HCT116 (cell line): ENCODE results near the gene GLTP.

Experiments
- CBX3 ChIP-seq: IDR thresholded peaks from 2 replicates; pipeline ENCODE4 v1.6.1; 2012; ENCODE audit warnings: low read depth
- CEBPB ChIP-seq: IDR thresholded peaks from 2 replicates; pipeline ENCODE4 v1.6.1; 2012; ENCODE audit warnings: low read depth
- EGR1 ChIP-seq: IDR thresholded peaks from 2 replicates; pipeline ENCODE4 v1.6.1; 2012; ENCODE audit warnings: low read depth
- EZH2 ChIP-seq: fragments of 200-600 bp; sonication (generic); IDR thresholded peaks from 2 replicates; pipeline ENCODE4 v1.6.1; 2017; ENCODE audit warnings: antibody characterized with exemption, mixed run types
- EZH2phosphoT487 ChIP-seq: fragments of 200-600 bp; IDR thresholded peaks from 2 replicates; pipeline ENCODE4 v1.6.1; 2018; ENCODE audit warnings: antibody characterized with exemption, borderline replicate concordance
- POLR2A ChIP-seq: IDR thresholded peaks from 2 replicates; pipeline ENCODE4 v1.7.0; 2011; ENCODE audit warnings: borderline replicate concordance; ENCODE audit not compliant: insufficient read depth, insufficient read length; ENCODE audit errors: extremely low read depth
- POLR2AphosphoS5 ChIP-seq: IDR thresholded peaks from 2 replicates; pipeline ENCODE4 v1.6.1; 2011; ENCODE audit warnings: mild to moderate bottlenecking, low read depth, low read length, moderate library complexity
- RAD21 ChIP-seq: IDR thresholded peaks from 2 replicates; pipeline ENCODE4 v1.6.1; 2012; ENCODE audit warnings: low read depth, mild to moderate bottlenecking
- ZNF274 ChIP-seq: fragments of 200-500 bp; sonication (Bioruptor generic); IDR thresholded peaks from 2 replicates; pipeline ENCODE4 v1.6.1; 2014; ENCODE audit warnings: mild to moderate bottlenecking, low read depth, low read length, inconsistent platforms
- TF ChIP-seq, protein P1 (sequence below), 3 experiments: fragments of 200-600 bp in 1 of 3; sonication (generic) in 1 of 3; IDR thresholded peaks in 2 of 3; conservative IDR thresholded peaks in 1 of 3; 2 replicates each; pipeline ENCODE4 v1.5.1; 2012 to 2017; ENCODE audit warnings: low read depth in 2 of 3, low read length in 2 of 3, antibody characterized with exemption in 1 of 3, borderline replicate concordance in 1 of 3, control low read depth in 1 of 3, mild to moderate bottlenecking in 1 of 3, mixed read lengths in 1 of 3, mixed run types in 1 of 3, moderate library complexity in 1 of 3; ENCODE audit not compliant: insufficient read depth in 1 of 3
- TF ChIP-seq, protein P2 (sequence below): IDR thresholded peaks from 2 replicates; pipeline ENCODE4 v1.6.1; 2011; ENCODE audit warnings: mild to moderate bottlenecking, low read length, moderate library complexity; ENCODE audit not compliant: insufficient replicate concordance; ENCODE audit errors: extremely low read depth
- TF ChIP-seq, protein P3 (sequence below): IDR thresholded peaks from 2 replicates; pipeline ENCODE4 v1.6.1; 2012

DNA sequence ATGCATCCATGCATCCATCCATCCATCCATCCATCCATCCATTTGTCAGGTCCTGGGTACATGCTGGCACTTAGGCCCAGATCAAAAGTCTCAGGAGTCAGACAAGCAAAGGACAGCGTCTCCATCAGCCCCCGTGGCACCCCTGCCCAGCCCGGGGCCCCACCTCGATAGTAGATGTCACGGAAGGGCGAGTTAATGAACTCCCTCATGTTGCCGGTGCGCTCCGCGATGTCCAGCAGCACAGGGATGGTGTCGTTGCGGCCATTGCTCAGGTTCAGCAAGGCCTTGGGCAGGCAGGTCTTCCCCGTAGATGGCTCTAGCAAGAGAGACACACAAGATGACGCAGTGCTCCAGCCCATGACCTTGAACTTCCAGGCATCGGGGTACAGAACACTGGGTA is 77.5 kb downstream of the GLTP start:
- TF ChIP-seq, protein P1, sequence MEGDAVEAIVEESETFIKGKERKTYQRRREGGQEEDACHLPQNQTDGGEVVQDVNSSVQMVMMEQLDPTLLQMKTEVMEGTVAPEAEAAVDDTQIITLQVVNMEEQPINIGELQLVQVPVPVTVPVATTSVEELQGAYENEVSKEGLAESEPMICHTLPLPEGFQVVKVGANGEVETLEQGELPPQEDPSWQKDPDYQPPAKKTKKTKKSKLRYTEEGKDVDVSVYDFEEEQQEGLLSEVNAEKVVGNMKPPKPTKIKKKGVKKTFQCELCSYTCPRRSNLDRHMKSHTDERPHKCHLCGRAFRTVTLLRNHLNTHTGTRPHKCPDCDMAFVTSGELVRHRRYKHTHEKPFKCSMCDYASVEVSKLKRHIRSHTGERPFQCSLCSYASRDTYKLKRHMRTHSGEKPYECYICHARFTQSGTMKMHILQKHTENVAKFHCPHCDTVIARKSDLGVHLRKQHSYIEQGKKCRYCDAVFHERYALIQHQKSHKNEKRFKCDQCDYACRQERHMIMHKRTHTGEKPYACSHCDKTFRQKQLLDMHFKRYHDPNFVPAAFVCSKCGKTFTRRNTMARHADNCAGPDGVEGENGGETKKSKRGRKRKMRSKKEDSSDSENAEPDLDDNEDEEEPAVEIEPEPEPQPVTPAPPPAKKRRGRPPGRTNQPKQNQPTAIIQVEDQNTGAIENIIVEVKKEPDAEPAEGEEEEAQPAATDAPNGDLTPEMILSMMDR (IDR thresholded peaks at IDR 0.05 in 2 of 3, conservative IDR thresholded peaks at IDR 0.05 in 1 of 3; ENCODE audit: borderline replicate concordance in 1 of 3, insufficient read depth in 1 of 3, low read depth in 2 of 3, low read length in 2 of 3), result no peak
- TF ChIP-seq EGR1, result no peak
- no peak for TF ChIP-seq POLR2AphosphoS5
- no peak for TF ChIP-seq POLR2A
- TF ChIP-seq RAD21, result no peak
- TF ChIP-seq CEBPB, result no peak
- TF ChIP-seq ZNF274, result no peak
- no peak for TF ChIP-seq EZH2
- TF ChIP-seq, protein P2, sequence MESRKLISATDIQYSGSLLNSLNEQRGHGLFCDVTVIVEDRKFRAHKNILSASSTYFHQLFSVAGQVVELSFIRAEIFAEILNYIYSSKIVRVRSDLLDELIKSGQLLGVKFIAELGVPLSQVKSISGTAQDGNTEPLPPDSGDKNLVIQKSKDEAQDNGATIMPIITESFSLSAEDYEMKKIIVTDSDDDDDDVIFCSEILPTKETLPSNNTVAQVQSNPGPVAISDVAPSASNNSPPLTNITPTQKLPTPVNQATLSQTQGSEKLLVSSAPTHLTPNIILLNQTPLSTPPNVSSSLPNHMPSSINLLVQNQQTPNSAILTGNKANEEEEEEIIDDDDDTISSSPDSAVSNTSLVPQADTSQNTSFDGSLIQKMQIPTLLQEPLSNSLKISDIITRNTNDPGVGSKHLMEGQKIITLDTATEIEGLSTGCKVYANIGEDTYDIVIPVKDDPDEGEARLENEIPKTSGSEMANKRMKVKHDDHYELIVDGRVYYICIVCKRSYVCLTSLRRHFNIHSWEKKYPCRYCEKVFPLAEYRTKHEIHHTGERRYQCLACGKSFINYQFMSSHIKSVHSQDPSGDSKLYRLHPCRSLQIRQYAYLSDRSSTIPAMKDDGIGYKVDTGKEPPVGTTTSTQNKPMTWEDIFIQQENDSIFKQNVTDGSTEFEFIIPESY, result no peak
- no peak for TF ChIP-seq EZH2phosphoT487
- TF ChIP-seq, protein P3, sequence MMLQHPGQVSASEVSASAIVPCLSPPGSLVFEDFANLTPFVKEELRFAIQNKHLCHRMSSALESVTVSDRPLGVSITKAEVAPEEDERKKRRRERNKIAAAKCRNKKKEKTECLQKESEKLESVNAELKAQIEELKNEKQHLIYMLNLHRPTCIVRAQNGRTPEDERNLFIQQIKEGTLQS, result no peak
- TF ChIP-seq CBX3, result no peak
